GM18508 (cell line): ENCODE results near the gene PTGDR2.

Source experiments
- ATAC-seq: cut with Tn5 transposase; IDR thresholded peaks from one replicate; pipeline ENCODE4 v1.9.1; 2021; ENCODE audit warnings: moderate number of reproducible peaks; ENCODE audit not compliant: insufficient read depth, unreplicated experiment

Gene PTGDR2

DNA sequence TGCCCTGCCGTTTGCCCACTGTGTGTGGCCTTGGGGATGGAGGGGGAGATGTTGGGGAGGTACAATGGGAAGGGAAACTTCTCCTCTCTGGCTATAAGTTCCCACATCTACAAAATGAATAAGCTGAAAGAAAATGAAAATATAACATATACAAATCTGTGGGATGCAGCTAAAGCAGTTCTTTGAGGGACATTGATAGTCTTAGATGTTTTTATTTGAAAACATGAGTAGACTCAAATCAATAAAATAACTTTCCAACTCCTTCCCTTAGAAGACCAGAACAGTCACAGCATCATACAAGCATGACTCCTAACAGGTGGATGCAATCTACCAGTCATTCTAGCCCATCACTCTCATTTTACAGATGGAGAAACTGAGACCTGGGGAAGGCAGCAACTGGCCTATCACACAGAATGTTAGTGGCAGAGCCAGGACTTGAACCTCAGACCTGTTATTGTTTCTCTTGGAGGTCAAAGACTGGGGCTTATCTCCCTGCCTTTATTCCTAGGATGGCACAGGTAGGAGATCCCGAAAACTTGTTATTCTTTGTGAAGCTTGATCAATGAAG lies 39.1 kb downstream of the PTGDR2 start:
- ATAC-seq, result no peak

DNA sequence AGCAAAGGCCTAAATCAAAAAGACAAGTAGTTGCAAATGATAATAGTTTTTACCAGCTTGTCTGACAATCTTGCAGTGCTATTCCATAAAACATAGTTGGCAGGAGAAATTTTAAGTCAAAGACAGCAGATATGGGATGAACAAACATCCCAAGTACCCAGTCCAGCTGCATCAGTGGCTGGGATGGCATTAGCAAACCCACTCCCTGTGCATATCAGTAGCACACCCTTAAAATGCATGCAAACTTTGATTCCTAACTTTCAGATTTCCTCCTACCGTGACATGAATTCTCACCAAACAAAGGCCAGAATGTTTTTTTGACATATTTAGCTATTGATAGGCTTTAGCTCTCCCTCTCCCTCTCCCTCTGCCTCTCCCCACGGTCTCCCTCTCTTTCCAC lies 41.6 kb downstream of the PTGDR2 start:
- ATAC-seq, result no peak

DNA sequence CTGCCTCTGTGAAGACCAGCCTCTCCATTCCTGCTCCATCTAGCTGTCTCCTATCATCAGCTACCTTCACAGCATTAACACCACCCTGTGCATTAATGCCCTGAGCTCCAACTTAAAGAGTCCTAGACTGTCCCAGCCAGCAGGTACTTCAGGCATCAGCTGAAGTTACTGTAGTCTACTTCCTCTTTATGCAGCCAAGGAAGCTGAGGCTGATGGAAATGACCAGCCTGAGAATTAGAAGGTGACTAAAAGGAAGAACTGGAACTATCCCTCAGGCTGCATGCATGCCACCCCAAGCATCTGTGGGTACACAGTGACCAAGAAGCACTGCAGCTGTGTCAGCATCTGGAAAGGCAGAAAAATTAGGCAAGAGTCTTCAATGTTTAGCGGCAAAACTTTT lies 42.4 kb downstream of the PTGDR2 start:
- ATAC-seq, result no peak

DNA sequence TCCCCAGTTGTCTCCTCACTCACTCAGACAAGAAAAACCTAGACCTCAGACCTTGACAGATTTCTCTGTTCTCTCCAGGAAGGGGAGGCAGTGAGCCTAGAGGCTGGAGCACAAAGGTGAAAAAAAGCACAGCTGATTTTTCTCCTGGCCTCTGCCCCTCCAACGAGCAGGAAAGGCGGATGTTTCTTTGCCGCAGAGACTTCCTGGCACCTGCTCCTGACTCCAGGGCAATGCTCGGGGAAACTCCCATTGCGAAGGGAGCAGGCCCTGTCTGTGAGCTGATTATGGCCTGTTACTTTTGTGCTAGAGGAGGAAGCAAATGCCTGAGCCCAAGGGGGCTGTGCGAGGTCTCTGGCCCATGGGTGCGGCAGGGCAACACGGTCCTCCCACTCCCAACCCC lies 45.2 kb downstream of the PTGDR2 start:
- ATAC-seq, result no peak

DNA sequence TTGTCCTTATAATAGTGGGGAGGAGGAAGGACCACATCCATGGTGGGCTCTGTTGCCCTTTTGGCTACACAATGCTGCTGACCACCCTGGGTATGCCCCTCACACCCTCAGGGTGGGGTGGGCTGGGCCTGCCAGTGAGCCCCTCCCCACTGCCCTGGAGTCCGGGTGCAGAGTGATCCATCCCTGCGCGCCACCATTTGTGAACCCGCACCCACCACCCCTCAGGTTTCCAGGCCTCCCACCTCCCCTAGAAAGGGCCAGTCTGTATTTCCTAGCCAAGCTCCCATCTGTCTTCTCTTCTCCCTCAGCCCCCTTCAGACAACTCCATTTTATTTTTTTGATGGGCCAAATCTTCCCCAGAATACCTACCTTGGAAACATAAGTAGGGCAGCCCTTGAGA lies 45.6 kb downstream of the PTGDR2 start:
- ATAC-seq, result no peak

DNA sequence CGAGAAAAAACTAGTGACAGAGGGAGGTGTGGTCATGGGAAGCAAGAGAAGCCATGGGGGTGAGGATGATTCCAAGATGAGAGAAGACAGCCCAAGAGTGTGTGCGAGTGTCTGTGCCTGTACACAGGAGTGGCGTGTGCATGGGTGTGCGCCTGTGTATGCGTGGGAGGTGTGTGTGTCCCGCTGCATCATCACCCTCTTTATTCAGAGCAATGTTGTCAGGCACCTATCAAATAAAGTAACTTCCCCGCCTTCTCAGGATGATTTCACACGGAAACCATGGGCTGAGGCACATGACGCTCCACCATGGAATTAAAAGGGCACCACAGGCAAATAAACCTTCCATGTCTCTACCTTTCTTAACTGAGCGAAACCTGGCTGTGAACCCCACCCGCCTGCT lies 46.1 kb downstream of the PTGDR2 start:
- ATAC-seq, result no peak

DNA sequence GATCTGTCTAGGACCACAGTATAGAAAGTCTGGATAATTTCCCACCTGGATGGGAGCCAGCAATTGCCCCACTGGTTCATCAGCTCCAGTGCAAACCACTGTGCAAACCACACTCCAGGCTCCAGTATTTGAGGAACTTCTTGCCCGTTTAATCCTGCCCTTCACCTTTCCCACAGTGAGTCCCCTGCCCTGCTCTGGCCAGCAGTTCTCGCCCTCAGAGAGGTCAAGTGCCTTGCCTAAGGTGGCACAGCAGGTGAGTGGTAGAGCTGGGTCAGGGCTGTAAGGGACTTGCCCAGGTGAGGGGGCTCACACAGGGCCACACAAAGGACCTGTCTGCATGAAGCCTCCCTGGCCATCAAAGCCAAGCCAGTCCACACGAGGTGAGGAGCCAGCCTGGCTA lies 46.5 kb downstream of the PTGDR2 start:
- no peak for ATAC-seq

DNA sequence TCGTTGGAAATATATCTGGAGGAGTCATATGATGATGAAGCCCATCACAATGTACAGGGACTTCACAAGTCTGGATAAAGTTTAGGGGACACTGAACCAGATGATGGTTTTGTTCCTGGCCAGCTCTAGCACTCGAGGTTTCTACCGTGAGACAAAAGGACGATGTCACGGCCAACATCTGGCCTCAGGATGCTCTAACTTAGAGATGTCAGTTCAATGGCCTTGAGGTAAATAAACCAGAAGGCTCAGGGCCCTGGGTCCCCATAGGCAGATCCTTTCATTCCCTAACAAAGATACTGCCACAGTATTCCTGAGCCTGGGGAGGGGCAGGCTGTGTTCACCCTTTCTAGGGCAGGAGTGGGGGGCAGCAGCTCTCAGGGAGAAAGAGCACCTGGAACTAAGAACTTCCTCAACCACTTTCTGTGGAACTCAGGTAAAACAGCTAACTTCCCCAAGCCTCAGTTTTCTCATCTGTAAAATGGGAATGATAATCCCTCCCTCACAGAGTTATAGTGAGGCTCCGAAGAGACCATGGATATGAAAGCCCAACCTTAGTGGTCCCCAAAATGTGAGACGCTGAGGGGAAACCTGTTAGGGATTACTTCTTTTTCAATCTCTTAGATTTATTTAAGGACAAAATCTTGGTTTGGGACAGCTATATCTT lies 52.3 kb downstream of the PTGDR2 start:
- ATAC-seq, result no peak

DNA sequence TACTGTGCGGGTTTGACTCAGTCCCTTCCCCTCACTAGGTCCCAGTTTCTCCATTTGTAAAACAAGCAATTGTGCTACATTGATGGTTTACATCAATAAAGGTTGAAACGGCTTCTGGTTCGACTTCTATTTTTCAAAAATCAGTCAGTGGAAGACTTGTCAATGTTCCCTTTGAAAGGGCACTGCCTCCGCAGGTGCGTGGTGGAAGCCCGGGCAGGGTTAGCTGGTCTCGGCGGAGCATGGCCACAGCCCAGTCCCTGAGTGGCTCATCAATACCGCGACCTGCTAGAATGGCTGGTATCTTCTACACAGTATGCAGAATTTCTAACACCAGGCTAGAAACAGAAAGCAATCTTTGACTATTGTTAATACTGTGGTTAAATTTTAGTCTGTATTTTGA lies 54.6 kb downstream of the PTGDR2 start:
- ATAC-seq, result no peak
